NB4 (cell line): Measurements from ENCODE around the gene MTHFS.

Source experiments
- POLR2A ChIP-seq: IDR thresholded peaks from 2 replicates; pipeline ENCODE4 v1.6.1; 2011; ENCODE audit warnings: mild to moderate bottlenecking; ENCODE audit not compliant: insufficient read length; ENCODE audit errors: extremely low read depth
- TF ChIP-seq, protein P1 (sequence below): IDR thresholded peaks from one replicate; pipeline ENCODE4 v1.5.1; 2012; ENCODE audit warnings: low read depth, low read length

DNA sequence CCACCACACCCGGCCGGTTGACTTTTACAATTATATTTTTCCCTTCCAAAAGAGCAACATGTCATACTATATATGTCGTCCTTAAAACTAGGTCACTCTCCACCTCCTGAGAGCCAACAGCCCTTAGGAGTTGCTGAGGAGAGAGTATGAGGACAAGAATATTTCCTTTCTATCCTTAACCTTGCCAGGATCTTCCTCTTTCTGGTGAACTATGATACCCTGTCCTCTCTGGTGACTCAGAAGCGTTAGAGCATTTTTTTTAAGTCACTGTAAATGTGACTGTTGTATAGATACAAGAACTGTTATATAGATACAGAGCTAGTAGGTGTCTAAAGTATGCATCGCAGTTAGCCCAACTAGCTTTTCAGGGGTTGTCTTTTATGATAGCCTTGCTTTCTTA, 33.7 kb upstream of the MTHFS start:
- TF ChIP-seq, protein P1, sequence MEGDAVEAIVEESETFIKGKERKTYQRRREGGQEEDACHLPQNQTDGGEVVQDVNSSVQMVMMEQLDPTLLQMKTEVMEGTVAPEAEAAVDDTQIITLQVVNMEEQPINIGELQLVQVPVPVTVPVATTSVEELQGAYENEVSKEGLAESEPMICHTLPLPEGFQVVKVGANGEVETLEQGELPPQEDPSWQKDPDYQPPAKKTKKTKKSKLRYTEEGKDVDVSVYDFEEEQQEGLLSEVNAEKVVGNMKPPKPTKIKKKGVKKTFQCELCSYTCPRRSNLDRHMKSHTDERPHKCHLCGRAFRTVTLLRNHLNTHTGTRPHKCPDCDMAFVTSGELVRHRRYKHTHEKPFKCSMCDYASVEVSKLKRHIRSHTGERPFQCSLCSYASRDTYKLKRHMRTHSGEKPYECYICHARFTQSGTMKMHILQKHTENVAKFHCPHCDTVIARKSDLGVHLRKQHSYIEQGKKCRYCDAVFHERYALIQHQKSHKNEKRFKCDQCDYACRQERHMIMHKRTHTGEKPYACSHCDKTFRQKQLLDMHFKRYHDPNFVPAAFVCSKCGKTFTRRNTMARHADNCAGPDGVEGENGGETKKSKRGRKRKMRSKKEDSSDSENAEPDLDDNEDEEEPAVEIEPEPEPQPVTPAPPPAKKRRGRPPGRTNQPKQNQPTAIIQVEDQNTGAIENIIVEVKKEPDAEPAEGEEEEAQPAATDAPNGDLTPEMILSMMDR, result no peak
- no peak for TF ChIP-seq POLR2A
